GM20431 (cell line): ENCODE results near the gene SRCIN1.
"Not testable (repeated sequence)": the region's sequence is repeated elsewhere in the genome, so short reads cannot be mapped to it uniquely, and the experiment has no call there.

Experiments
- in situ Hi-C: fragments of 300-500 bp; cut with MseI, MboI; formaldehyde crosslinking; loops from one replicate; pipeline ENCODE4 v1.15.0; 2020; ENCODE audit warnings: low sequenced_read_pairs; ENCODE audit not compliant: unreplicated experiment

Gene SRCIN1, protein sequence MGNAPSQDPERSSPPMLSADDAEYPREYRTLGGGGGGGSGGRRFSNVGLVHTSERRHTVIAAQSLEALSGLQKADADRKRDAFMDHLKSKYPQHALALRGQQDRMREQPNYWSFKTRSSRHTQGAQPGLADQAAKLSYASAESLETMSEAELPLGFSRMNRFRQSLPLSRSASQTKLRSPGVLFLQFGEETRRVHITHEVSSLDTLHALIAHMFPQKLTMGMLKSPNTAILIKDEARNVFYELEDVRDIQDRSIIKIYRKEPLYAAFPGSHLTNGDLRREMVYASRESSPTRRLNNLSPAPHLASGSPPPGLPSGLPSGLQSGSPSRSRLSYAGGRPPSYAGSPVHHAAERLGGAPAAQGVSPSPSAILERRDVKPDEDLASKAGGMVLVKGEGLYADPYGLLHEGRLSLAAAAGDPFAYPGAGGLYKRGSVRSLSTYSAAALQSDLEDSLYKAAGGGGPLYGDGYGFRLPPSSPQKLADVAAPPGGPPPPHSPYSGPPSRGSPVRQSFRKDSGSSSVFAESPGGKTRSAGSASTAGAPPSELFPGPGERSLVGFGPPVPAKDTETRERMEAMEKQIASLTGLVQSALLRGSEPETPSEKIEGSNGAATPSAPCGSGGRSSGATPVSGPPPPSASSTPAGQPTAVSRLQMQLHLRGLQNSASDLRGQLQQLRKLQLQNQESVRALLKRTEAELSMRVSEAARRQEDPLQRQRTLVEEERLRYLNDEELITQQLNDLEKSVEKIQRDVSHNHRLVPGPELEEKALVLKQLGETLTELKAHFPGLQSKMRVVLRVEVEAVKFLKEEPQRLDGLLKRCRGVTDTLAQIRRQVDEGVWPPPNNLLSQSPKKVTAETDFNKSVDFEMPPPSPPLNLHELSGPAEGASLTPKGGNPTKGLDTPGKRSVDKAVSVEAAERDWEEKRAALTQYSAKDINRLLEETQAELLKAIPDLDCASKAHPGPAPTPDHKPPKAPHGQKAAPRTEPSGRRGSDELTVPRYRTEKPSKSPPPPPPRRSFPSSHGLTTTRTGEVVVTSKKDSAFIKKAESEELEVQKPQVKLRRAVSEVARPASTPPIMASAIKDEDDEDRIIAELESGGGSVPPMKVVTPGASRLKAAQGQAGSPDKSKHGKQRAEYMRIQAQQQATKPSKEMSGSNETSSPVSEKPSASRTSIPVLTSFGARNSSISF

DNA sequence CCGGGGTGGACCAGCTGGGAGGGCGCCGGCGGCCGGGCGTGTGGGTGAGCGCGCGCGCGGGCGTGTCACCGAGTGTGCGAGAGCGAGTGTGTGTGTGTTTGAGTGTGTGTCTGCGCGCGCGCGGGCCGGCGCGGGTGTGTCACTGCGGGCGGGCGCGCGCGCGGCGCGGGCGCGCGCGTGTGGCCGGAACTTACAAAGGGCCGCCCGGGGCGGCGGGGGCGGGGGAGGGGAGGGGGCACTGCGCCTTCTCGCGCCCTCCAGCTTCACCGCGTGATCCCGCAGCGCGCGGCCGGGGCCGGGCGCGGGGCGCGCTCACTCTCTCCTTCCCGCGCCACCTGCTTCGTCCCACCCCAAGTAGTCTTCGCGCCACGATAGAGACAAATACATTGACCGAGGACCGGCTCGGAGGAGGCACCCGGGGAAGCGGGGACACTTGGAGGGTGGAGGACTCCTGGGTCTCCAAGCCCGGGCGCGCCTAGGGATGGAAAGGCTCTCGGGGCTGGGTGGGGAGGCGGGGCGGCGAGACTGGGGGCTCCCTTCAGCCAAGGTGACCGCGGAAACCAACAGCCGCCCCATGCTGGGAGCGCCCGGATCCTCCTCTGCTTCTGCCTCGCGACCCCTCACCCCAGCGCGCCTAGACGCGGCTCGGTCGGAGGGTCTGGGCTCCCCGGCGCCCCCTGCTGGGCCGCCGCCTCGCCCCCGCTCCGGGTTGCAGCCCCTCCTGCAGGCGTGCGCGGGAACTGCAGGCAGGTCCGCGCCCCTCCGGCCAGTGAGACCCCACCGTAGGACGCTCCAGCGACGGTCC, at the start of gene SRCIN1:
TSS of gene SRCIN1 (minus strand) at position 112 of the 805 bp plus-strand sequence. CDS start 247 bp downstream, outside the sequence.
- in situ Hi-C loops, result no loop called here

GRCh38 chr17:38654411-38655398, 49.0 kb upstream of the SRCIN1 start:
- in situ Hi-C loops, result loop anchor here (25.0 kb wide), 1 partner anchor 92 kb away; no protein-coding TSS in a partner anchor

DNA sequence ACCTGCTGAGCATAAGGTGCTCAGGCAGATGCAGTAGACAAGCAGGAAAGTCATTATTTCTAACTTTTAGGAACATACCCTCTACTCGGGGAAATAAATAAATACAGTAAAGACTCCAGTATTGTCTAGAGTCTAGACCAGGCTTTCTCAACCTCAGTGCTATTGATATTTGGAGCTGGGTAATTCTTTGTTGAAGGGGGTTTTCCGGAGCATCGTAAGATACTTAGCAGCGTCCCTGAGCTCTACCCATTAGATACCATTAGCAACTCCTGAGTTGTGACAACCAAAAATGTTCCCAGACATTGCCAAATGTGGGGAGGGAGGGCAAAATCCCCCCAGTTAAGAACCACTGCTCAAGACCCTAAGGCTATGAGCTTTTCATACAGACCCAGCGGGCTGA, 47.9 kb upstream of the SRCIN1 start:
- in situ Hi-C loops, result loop anchor here (25.0 kb wide), 1 partner anchor 91 kb away; no protein-coding TSS in a partner anchor

DNA sequence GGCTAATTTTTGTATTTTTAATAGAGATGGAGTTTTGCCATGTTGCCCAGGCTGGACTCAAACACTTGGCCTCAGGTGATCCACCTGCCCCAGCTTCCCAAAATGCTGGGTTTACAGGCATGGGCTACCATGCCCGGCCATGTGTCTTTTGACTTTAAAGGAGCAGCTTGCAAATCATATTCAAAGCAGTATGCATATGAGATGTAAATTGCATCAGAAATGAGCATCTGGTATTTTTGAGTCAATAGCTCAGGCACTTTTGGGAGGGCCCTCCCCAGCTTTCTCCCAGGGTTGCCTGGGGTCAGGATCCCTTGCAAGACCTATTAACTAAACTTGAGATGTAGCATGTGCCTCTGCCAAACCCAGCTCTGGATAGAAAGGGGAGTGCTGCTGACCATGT, 47.5 kb upstream of the SRCIN1 start:
- in situ Hi-C loops, result loop anchor here (25.0 kb wide), 1 partner anchor 91 kb away; no protein-coding TSS in a partner anchor

- in situ Hi-C loops, result loop anchor here (25.0 kb wide), 1 partner anchor 88 kb away; no protein-coding TSS in a partner anchor
These were observed 45.0 kb upstream of the SRCIN1 start for GRCh38 chr17:38650653-38651173.

DNA sequence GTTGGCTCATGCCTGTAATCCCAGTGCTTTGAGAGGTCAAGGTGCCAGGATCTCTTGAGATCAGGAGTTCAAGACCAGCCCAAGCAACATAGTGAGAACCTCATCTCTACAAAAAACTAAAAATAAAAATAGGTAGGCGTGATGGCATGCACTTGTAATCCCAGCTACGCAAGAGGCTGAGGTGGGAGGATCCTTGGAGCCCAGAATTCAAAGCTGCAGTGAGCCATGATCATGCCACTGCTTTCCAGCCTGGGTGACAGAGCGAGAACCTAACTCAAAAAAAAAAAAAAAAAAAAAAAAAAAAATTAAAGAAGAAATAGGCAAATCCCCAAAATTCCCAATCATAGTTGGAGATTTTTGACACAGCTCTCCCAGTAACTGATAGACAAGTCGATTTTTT, 32.2 kb upstream of the SRCIN1 start:
- in situ Hi-C loops, result no loop called here

- in situ Hi-C loops, result no loop called here
These were observed 30.3 kb upstream of the SRCIN1 start for GRCh38 chr17:38636054-38636453.

GRCh38 chr17:38632334-38632733, 26.6 kb upstream of the SRCIN1 start:
- in situ Hi-C loops, result no loop called here

DNA sequence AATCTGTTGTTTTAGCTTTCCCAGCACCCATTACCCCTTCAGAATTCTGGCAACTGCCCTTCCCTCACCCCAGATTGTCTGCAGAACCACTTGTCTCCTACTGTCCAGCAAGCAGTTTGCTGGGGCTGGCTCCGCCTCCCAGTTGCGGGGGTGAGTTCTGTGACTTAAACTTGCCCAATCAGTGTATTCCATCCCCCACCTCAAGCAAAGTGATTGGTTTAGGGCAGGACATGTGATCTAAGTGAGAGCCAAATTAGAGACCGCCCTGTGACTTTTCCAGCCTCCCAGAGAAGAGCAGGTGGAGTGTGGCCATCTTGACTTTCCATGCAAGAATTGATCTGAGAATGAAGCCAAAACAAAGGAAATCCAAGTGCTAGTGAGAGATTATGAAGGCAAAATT, 22.7 kb upstream of the SRCIN1 start:
- in situ Hi-C loops, result no loop called here

DNA sequence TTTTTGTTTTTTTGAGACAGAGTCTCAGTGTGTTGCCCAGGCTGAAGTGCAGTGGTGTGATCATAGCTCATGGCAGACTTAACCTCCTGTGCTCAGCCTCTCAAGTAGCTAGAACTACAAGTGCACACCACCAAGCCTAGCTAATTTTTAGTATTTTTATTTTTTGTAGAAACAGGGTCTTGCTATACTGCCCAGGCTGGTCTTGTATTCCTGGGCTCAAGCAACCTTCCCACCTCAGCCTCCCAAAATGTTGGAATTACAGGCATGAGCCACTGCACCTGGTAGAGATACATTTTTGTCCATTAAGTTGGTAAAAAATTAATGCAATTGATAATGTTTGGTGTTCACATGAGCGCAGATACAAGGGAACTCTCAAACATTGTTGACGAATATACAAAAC, 22.2 kb upstream of the SRCIN1 start:
- in situ Hi-C loops, result no loop called here

- in situ Hi-C loops, result not testable (repeated sequence)
These were observed 21.0 kb upstream of the SRCIN1 start for GRCh38 chr17:38626606-38627226.

- in situ Hi-C loops, result no loop called here
These were observed 19.7 kb upstream of the SRCIN1 start for GRCh38 chr17:38625482-38625881.

DNA sequence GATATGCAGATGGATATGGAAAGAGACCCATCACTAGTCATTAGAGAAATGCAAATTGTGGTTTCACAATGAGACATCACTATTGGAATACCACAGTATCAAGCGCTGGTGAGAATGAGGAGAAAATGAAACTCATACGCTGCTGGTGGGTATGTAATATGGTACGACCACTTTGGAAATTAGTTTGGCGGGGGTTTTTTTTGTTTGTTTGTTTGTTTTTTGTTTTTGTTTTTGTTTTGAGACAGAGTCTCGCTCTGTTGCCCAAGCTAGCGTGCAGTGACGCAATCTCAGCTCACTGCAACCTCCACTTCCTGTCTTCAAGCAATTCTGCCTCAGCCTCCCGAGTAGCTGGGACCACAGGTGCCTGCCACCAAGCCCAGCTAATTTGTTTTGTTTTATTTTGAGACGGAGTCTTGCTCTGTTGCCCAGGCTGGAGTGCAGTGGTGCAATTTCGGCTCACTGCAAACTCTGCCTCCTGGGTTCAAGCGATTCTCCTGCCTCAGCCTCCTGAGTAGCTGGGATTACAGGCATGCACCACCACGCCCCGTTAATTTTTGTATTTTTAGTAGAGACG, 19.1 kb upstream of the SRCIN1 start:
- in situ Hi-C loops, result not testable (repeated sequence)

DNA sequence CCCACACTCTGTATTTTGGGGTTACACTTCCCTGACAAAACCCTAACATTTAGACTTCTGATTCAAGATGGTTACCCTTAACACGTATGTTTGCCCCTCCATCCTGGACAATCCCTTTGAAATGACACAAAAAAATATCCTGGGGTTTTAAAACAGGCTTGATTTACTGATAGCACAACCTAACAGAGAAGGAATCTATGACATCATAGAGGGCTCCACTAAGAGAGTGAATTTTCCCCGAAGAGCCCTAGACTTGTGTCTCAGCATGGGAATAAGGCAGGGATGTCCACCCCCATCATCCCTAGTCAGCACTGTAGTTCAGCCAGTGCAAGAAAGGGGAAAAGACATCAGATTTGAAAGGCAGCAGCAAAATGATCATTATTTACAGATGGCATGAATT, 15.8 kb upstream of the SRCIN1 start:
- in situ Hi-C loops, result no loop called here

GRCh38 chr17:38620551-38621277, 15.0 kb upstream of the SRCIN1 start:
- in situ Hi-C loops, result no loop called here

GRCh38 chr17:38619937-38620550, 14.3 kb upstream of the SRCIN1 start:
- in situ Hi-C loops, result loop anchor here (10.0 kb wide), 1 partner anchor 45 kb away; no protein-coding TSS in a partner anchor
